Subcutaneous adipose tissue (tissue), 4 donors: ENCODE data around the gene SERPINA4. TPM values are rescaled to one million over a fixed set of nuclear protein-coding genes. Genes with fewer than 3 reads are reported as not detected.

ENCODE experiments used
- total RNA-seq, 4 donors: library from RNA; depleted of rRNA; stranded (reverse); fragments of >200 nt; gene quantifications; one replicate each; pipeline ENCODE4 v1.1.0, GENCODE V29; 2016
- TF ChIP-seq, protein P1 (sequence below): fragments of 450-650 bp; IDR thresholded peaks from one replicate; pipeline ENCODE4 v1.5.1; 2016; ENCODE audit warnings: low read depth, mild to moderate bottlenecking, control low read depth, antibody characterized with exemption, moderate library complexity

SERPINA4 gene
- total RNA-seq, 4 donors from 2014 or later, result not detected

DNA sequence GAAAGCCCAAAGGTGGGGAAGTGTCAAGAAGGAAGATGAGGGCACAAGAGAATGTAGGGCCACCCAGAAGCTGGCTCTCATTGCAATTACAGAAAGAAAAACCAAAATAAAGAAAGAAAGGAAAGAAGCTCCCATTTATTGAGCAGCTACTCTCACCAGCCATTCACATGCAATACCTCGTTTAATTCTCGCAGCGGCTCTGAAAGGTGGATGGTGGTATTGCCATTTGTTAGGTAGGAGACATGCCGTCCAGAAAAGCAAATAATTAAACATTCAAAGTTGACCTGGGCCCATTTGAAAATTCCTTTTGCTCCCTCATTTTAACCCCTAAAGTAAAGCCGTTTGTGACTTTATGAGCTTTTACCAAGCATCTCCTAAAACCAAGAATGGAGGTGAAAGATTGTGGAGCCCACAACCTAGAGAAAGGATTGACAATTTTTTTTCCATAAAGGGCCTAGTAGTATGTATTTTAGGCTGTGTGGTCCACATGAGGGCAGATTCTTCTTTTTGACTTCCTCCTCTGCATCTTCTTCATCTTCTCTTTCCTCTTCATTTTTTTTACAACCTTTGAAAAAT, 56.2 kb downstream of the SERPINA4 start:
- TF ChIP-seq, protein P1, sequence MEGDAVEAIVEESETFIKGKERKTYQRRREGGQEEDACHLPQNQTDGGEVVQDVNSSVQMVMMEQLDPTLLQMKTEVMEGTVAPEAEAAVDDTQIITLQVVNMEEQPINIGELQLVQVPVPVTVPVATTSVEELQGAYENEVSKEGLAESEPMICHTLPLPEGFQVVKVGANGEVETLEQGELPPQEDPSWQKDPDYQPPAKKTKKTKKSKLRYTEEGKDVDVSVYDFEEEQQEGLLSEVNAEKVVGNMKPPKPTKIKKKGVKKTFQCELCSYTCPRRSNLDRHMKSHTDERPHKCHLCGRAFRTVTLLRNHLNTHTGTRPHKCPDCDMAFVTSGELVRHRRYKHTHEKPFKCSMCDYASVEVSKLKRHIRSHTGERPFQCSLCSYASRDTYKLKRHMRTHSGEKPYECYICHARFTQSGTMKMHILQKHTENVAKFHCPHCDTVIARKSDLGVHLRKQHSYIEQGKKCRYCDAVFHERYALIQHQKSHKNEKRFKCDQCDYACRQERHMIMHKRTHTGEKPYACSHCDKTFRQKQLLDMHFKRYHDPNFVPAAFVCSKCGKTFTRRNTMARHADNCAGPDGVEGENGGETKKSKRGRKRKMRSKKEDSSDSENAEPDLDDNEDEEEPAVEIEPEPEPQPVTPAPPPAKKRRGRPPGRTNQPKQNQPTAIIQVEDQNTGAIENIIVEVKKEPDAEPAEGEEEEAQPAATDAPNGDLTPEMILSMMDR, result no peak

DNA sequence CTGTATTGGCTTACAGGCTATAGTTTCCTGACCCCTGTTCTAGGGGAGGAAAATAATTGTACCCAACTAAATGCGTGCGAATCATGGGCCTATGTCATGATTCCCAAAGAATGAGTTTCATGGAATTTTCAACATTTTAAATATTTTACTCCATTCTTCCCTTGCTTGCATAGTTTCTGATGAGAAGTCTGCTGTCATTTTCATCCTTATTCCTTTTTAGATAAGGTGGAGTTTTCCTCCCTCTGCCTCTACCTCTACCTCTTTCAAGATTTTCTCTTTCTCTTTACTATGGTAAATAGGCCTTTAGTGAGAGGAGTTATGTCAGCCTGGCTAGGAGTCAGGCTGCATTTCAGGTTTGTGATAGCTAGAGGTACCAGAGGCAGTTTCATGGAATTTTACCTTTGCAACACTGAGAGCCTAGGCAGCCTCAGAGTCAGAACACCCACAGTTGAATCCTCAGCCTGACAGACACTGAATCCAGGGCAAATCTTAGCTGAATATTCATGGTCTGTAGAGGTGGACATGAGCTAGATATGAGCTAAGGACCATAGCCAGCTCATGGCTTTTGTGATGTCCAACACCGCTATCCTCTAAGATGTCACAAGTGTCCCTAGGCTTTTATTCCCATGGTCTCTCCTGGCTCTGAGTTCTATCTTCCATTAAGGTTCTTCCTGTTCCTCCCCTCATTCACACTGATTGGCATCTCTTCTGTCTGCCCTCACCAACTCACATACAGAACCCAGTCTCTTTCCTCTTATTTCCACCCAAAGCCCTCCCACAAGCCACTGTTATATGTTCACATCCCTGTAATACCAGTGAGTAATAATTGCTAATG, 57.0 kb downstream of the SERPINA4 start:
- TF ChIP-seq, protein P1, result no peak

DNA sequence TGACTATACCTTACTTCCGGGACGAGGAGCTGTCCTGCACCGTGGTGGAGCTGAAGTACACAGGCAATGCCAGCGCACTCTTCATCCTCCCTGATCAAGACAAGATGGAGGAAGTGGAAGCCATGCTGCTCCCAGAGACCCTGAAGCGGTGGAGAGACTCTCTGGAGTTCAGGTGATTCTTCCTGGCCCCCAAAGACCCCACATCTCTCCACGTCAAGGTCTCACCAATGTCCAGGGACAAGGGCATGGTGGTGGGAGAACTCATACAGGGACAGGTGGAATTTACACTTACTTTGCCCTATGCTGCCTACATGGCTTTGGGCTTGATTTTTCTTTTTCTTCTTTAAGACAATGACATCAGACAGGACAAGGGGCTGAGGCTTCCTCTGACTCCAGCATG, 58.1 kb downstream of the SERPINA4 start:
- TF ChIP-seq, protein P1, result no peak

Other genes with a start within 250 kb of the SERPINA4 start
- not detected for gene SERPINA6, start 238.1 kb upstream of the SERPINA4 start, total RNA-seq
- gene SERPINA2, start 194.7 kb upstream of the SERPINA4 start, total RNA-seq, result not detected
- 10 to 100 TPM in 1 of 4 donors, 1 to 10 TPM in 3; 2.1 to 10.4 (median 3.7) TPM for gene SERPINA1, start 172.8 kb upstream of the SERPINA4 start, total RNA-seq
- not detected for gene SERPINA11, start 108.6 kb upstream of the SERPINA4 start, total RNA-seq
- not detected for gene SERPINA9, start 85.2 kb upstream of the SERPINA4 start, total RNA-seq
- not detected for gene SERPINA12, start 52.0 kb upstream of the SERPINA4 start, total RNA-seq
- gene SERPINA5, start 20.0 kb downstream of the SERPINA4 start, total RNA-seq, result 1 to 10 TPM; 2.0 to 5.5 (median 3.2) TPM
- 100 to 1,000 TPM in 2 of 4 donors, 10 to 100 TPM in 1, 1 to 10 TPM in 1; 4.9 to 159 (median 82.0) TPM for gene SERPINA3, start 50.9 kb downstream of the SERPINA4 start, total RNA-seq
- 10 to 100 TPM in 1 of 4 donors, 1 to 10 TPM in 3; 6.0 to 13.7 (median 8.0) TPM for gene GSC, start 208.7 kb downstream of the SERPINA4 start, total RNA-seq